ENCODE data around the gene CFLAR.

- TF ChIP-seq, protein P1, sequence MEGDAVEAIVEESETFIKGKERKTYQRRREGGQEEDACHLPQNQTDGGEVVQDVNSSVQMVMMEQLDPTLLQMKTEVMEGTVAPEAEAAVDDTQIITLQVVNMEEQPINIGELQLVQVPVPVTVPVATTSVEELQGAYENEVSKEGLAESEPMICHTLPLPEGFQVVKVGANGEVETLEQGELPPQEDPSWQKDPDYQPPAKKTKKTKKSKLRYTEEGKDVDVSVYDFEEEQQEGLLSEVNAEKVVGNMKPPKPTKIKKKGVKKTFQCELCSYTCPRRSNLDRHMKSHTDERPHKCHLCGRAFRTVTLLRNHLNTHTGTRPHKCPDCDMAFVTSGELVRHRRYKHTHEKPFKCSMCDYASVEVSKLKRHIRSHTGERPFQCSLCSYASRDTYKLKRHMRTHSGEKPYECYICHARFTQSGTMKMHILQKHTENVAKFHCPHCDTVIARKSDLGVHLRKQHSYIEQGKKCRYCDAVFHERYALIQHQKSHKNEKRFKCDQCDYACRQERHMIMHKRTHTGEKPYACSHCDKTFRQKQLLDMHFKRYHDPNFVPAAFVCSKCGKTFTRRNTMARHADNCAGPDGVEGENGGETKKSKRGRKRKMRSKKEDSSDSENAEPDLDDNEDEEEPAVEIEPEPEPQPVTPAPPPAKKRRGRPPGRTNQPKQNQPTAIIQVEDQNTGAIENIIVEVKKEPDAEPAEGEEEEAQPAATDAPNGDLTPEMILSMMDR (IDR thresholded peaks at IDR 0.05): no peak
- TF ChIP-seq POLR2A (IDR thresholded peaks at IDR 0.05): no peak
These were observed 45.0 kb upstream of the CFLAR start for GRCh38 chr2:201070948-201071478.

Measured in uterus (tissue), 2 donors.